ENCODE data around the gene TSTD2.
A peak's percentile ranks its signal among the peaks of the same experiment; 100 is the strongest.
"Not testable (repeated sequence)": the region's sequence is repeated elsewhere in the genome, so short reads cannot be mapped to it uniquely, and the experiment has no call there.

The TSTD2 gene

GRCh38 chr9:97581590-97581989 is 51.6 kb downstream of the TSTD2 start:
- not testable (repeated sequence) for DNase-seq

GRCh38 chr9:97579914-97580313 is 53.3 kb downstream of the TSTD2 start:
- DNase-seq = no peak

GRCh38 chr9:97578846-97579245 is 54.3 kb downstream of the TSTD2 start:
- DNase-seq = no peak

- no peak for DNase-seq
Measured at GRCh38 chr9:97577051-97577450, 56.1 kb downstream of the TSTD2 start.

- peak; percentile 10 for DNase-seq
Measured at GRCh38 chr9:97575673-97576200, 57.4 kb downstream of the TSTD2 start.

- peak; percentile 25 for DNase-seq
Measured at GRCh38 chr9:97574921-97575672, 58.1 kb downstream of the TSTD2 start.

GRCh38 chr9:97574101-97574571 is 59.0 kb downstream of the TSTD2 start:
- DNase-seq = not testable (repeated sequence)

- no peak for DNase-seq
Measured at GRCh38 chr9:97573482-97574073, 59.6 kb downstream of the TSTD2 start.

- no peak for DNase-seq
Measured at GRCh38 chr9:97572892-97573365, 60.2 kb downstream of the TSTD2 start.

GRCh38 chr9:97572196-97572891 is 60.8 kb downstream of the TSTD2 start:
- no peak for DNase-seq

GRCh38 chr9:97571664-97572063 is 61.5 kb downstream of the TSTD2 start:
- DNase-seq = no peak

- no peak for DNase-seq
Measured at GRCh38 chr9:97570899-97571298, 62.3 kb downstream of the TSTD2 start.

GRCh38 chr9:97568461-97569275 is 64.5 kb downstream of the TSTD2 start:
- DNase-seq = no peak

GRCh38 chr9:97567894-97568202 is 65.3 kb downstream of the TSTD2 start:
- no peak for DNase-seq

- no peak for DNase-seq
Measured at GRCh38 chr9:97567182-97567893, 65.8 kb downstream of the TSTD2 start.

- no peak for DNase-seq
Measured at GRCh38 chr9:97565262-97565661, 67.9 kb downstream of the TSTD2 start.

- no peak for DNase-seq
Measured at GRCh38 chr9:97564291-97565175, 68.6 kb downstream of the TSTD2 start.

- no peak for DNase-seq
Measured at GRCh38 chr9:97563458-97564135, 69.6 kb downstream of the TSTD2 start.

- DNase-seq = no peak
Measured at GRCh38 chr9:97562542-97562941, 70.6 kb downstream of the TSTD2 start.

- no peak for DNase-seq
Measured at GRCh38 chr9:97561501-97561900, 71.7 kb downstream of the TSTD2 start.
